ENCODE measurements around the gene CRLF2.

GRCh38 chrX:1239681-1240142 is 27.3 kb upstream of the CRLF2 start:
- no peak for TF ChIP-seq CTCF (IDR thresholded peaks at IDR 0.05; ENCODE audit: extremely low read depth in 1 of 2, insufficient read depth in 1 of 2, low read depth in 1 of 2, low read length in 2 of 2)
- TF ChIP-seq POLR2A (IDR thresholded peaks at IDR 0.05; ENCODE audit: low read depth, low read length) = no peak
